Ectodermal cell (in vitro differentiated cells): ENCODE measurements around the gene CXCR5.

Source experiments
- H3K27ac ChIP-seq: 2 replicates; pipeline ENCODE4 v1.7.0; 2013; ENCODE audit warnings: mild to moderate bottlenecking, low read depth, low read length; ENCODE audit not compliant: insufficient read depth, poor library complexity, severe bottlenecking
- H3K27me3 ChIP-seq: 2 replicates; pipeline ENCODE4 v1.7.0; 2013; ENCODE audit warnings: mild to moderate bottlenecking, low read length; ENCODE audit not compliant: insufficient read depth, control insufficient read depth, poor library complexity, severe bottlenecking
- H3K36me3 ChIP-seq: one replicate; pipeline ENCODE4 v1.7.0; 2013; ENCODE audit warnings: low read length; ENCODE audit not compliant: control insufficient read depth, insufficient read depth
- H3K4me1 ChIP-seq: one replicate; pipeline ENCODE4 v1.7.0; 2013; ENCODE audit warnings: low read length; ENCODE audit not compliant: control insufficient read depth, insufficient read depth
- H3K4me3 ChIP-seq: 2 replicates; pipeline ENCODE4 v1.7.0; 2013; ENCODE audit warnings: low read depth, low read length, control low read depth; ENCODE audit not compliant: insufficient read depth
- H3K9me3 ChIP-seq: 2 replicates; pipeline ENCODE4 v1.7.0; 2013; ENCODE audit warnings: mild to moderate bottlenecking, low read length, moderate library complexity; ENCODE audit not compliant: control insufficient read depth
- WGBS, 2 experiments: methylation state at CpG; one replicate each; pipeline ENCODE4 v1.1.7; 2013; ENCODE audit warnings: missing lambda C conversion rate in 2 of 2; 5-methylcytosine and 5-hydroxymethylcytosine counted together

CXCR5 gene

GRCh38 chr11:118896921-118897591, 13.4 kb downstream of the CXCR5 start:
- WGBS, 2 experiments: 87% methylated on average over 12 of the region's 12 CpGs
- peaks cover 12% of the 10 kb centered on the region for H3K36me3 ChIP-seq

GRCh38 chr11:118897721-118898310, 14.1 kb downstream of the CXCR5 start:
- 86 to 88% methylated on average over 10 to 12 of the region's 13 CpGs for WGBS, 2 experiments
- Histone ChIP-seq H3K9me3 (no peaks in the 10 kb centered on the region), H3K4me3 (no peak overlapping the region), H3K27me3 (no peaks in the 10 kb centered on the region), H3K27ac (no peak overlapping the region), H3K4me1 (peaks cover 20% of the 10 kb centered on the region), H3K36me3 (peaks cover 17% of the 10 kb centered on the region)

More at GRCh38 chr11:118896921-118897591, 13.4 kb downstream of the CXCR5 start:
- Histone ChIP-seq H3K27me3 (no peaks in the 10 kb centered on the region), H3K4me1 (peaks cover 20% of the 10 kb centered on the region), H3K4me3 (no peak overlapping the region), H3K27ac (no peak overlapping the region), H3K9me3 (no peaks in the 10 kb centered on the region)

- Histone ChIP-seq H3K36me3 (peaks cover 21% of the 10 kb centered on the region), H3K4me1 (peaks cover 20% of the 10 kb centered on the region), H3K9me3 (no peaks in the 10 kb centered on the region), H3K4me3 (no peak overlapping the region), H3K27ac (no peak overlapping the region), H3K27me3 (no peaks in the 10 kb centered on the region)
- WGBS, 2 experiments: 95 to 96% methylated on average over 35 of the region's 35 CpGs
Observed at GRCh38 chr11:118898400-118899295, 15.0 kb downstream of the CXCR5 start.

- Histone ChIP-seq H3K4me1 (peaks cover 20% of the 10 kb centered on the region), H3K36me3 (peaks cover 25% of the 10 kb centered on the region), H3K27ac (no peak overlapping the region), H3K27me3 (no peaks in the 10 kb centered on the region), H3K4me3 (no peak overlapping the region), H3K9me3 (no peaks in the 10 kb centered on the region)
- 92% methylated on average over 6 of the region's 6 CpGs for WGBS, 2 experiments
Observed at GRCh38 chr11:118899296-118899688, 15.6 kb downstream of the CXCR5 start.

GRCh38 chr11:118899706-118900360, 16.1 kb downstream of the CXCR5 start:
- H3K36me3 ChIP-seq: peaks cover 25% of the 10 kb centered on the region
- WGBS, 2 experiments: 93 to 94% methylated on average over 21 of the region's 21 CpGs

GRCh38 chr11:118900535-118901384, 17.1 kb downstream of the CXCR5 start:
- Histone ChIP-seq H3K4me3 (no peak overlapping the region), H3K27ac (no peak overlapping the region), H3K9me3 (no peaks in the 10 kb centered on the region), H3K36me3 (peaks cover 26% of the 10 kb centered on the region), H3K27me3 (no peaks in the 10 kb centered on the region), H3K4me1 (peaks cover 15% of the 10 kb centered on the region)
- WGBS, 2 experiments: 95 to 97% methylated on average over 29 of the region's 29 CpGs

More at GRCh38 chr11:118899706-118900360, 16.1 kb downstream of the CXCR5 start:
- Histone ChIP-seq H3K4me1 (peaks cover 20% of the 10 kb centered on the region), H3K27ac (no peak overlapping the region), H3K9me3 (no peaks in the 10 kb centered on the region), H3K27me3 (no peaks in the 10 kb centered on the region), H3K4me3 (no peak overlapping the region)

- Histone ChIP-seq H3K27me3 (no peaks in the 10 kb centered on the region), H3K27ac (no peak overlapping the region), H3K4me1 (peaks cover 6% of the 10 kb centered on the region), H3K9me3 (no peaks in the 10 kb centered on the region), H3K4me3 (no peak overlapping the region), H3K36me3 (peaks cover 31% of the 10 kb centered on the region)
- 95 to 96% methylated on average over 31 of the region's 31 CpGs for WGBS, 2 experiments
Observed at GRCh38 chr11:118901494-118902335, 18.0 kb downstream of the CXCR5 start.

- no peak overlapping the region for H3K4me3 ChIP-seq
- no peaks in the 10 kb centered on the region for H3K27me3 ChIP-seq
- no peak overlapping the region for H3K27ac ChIP-seq
- WGBS, 2 experiments: 95 to 96% methylated on average over 37 of the region's 37 CpGs
- H3K4me1 ChIP-seq: peaks cover 5% of the 10 kb centered on the region
- H3K9me3 ChIP-seq: no peaks in the 10 kb centered on the region
- H3K36me3 ChIP-seq: peaks cover 31% of the 10 kb centered on the region
Observed at GRCh38 chr11:118902336-118903203, 18.9 kb downstream of the CXCR5 start.
